K562 (cell line): ENCODE results near the gene HIVEP1. TPM values are rescaled to one million over a fixed set of nuclear protein-coding genes. Genes with fewer than 3 reads are reported as not detected.
A peak's percentile ranks its signal among the peaks of the same experiment; 100 is the strongest.

Source experiments
- ARID2 ChIP-seq: fragments of 450-650 bp; IDR thresholded peaks from 2 replicates; pipeline ENCODE4 v1.6.1; 2017; ENCODE audit warnings: antibody characterized with exemption, mild to moderate bottlenecking
- BRD4 ChIP-seq: fragments of 200-600 bp; sonication (generic); IDR thresholded peaks from 2 replicates; pipeline ENCODE4 v1.6.1; 2017; ENCODE audit warnings: inconsistent platforms
- CCNT2 ChIP-seq: IDR thresholded peaks from 2 replicates; pipeline ENCODE4 v1.6.1; 2011; ENCODE audit warnings: borderline replicate concordance, low read depth, mild to moderate bottlenecking, moderate library complexity, mixed read lengths, low read length; ENCODE audit not compliant: insufficient read length; ENCODE audit errors: extremely low read depth
- CHD1 ChIP-seq: fragments of 200-600 bp; sonication (generic); IDR thresholded peaks from one replicate; pipeline ENCODE4 v1.6.1; 2012; ENCODE audit warnings: mild to moderate bottlenecking, moderate library complexity, low read length, inconsistent platforms
- HDAC1 ChIP-seq, 2 experiments: fragments of 450-650 bp; IDR thresholded peaks; 2 replicates each; pipeline ENCODE4 v1.6.1; 2016 to 2017; ENCODE audit warnings: inconsistent platforms in 1 of 2, mild to moderate bottlenecking in 1 of 2, moderate library complexity in 1 of 2
- HINFP ChIP-seq: fragments of 450-650 bp; conservative IDR thresholded peaks from 2 replicates; pipeline ENCODE4 v1.6.1; 2016; ENCODE audit warnings: missing genetic modification characterization, low read depth, mild to moderate bottlenecking, control low read depth, missing compliant biosample characterization
- MLLT1 ChIP-seq, 2 experiments: fragments of 450-650 bp; IDR thresholded peaks; 2 replicates each; pipeline ENCODE4 v1.6.1; 2016
- NCOA2 ChIP-seq, 2 experiments: fragments of 450-650 bp; IDR thresholded peaks; 2 replicates each; pipeline ENCODE4 v1.6.1; 2018; ENCODE audit warnings: mild to moderate bottlenecking in 2 of 2, moderate library complexity in 1 of 2; ENCODE audit not compliant: partially characterized antibody in 2 of 2
- NR2C2 ChIP-seq, 2 experiments: fragments of 200-800 bp in 1 of 2; sonication (Bioruptor generic) in 1 of 2; sonication (generic) in 1 of 2; formaldehyde crosslinking in 1 of 2; IDR thresholded peaks; 2 replicates each; pipeline versions ENCODE4 v1.6.1 to v1.8.0; 2016 to 2022; ENCODE audit warnings: mild to moderate bottlenecking in 1 of 2, missing compliant biosample characterization in 1 of 2, missing genetic modification characterization in 1 of 2, missing genetic modification reagents in 1 of 2
- SIN3A ChIP-seq, 2 experiments: fragments of 150-350 bp in 1 of 2; IDR thresholded peaks; 2 replicates each; pipeline ENCODE4 v1.6.1; 2011 to 2016; ENCODE audit warnings: borderline replicate concordance in 2 of 2, low read depth in 2 of 2, low read length in 2 of 2, mild to moderate bottlenecking in 2 of 2, moderate library complexity in 2 of 2; ENCODE audit not compliant: control insufficient read depth in 1 of 2
- SMAD4 ChIP-seq: fragments of 250-450 bp; sonication (Bioruptor Pico); conservative IDR thresholded peaks from 2 replicates; pipeline ENCODE4 v1.8.0; 2021; ENCODE audit warnings: inconsistent platforms, mild to moderate bottlenecking, moderate library complexity
- TGIF2 ChIP-seq: sonication (generic); formaldehyde crosslinking; IDR thresholded peaks from 2 replicates; pipeline ENCODE4 v1.8.1; 2022; ENCODE audit warnings: mild to moderate bottlenecking, missing genetic modification reagents, moderate library complexity
- XRCC4 ChIP-seq: IDR thresholded peaks from one replicate; pipeline ENCODE4 v1.6.1; 2011; ENCODE audit not compliant: insufficient read depth, insufficient read length; ENCODE audit errors: extremely low read depth
- ZNF263 ChIP-seq: sonication (generic); formaldehyde crosslinking; IDR thresholded peaks from 2 replicates; pipeline ENCODE4 v1.8.0; 2022; ENCODE audit warnings: mild to moderate bottlenecking, missing genetic modification reagents, borderline replicate concordance
- ZNF639 ChIP-seq, 2 experiments: fragments of 200-800 bp in 1 of 2; sonication (Bioruptor generic) in 1 of 2; sonication (generic) in 1 of 2; formaldehyde crosslinking in 1 of 2; IDR thresholded peaks in 1 of 2; conservative IDR thresholded peaks in 1 of 2; 2 replicates each; pipeline versions ENCODE4 v1.5.0 to v1.6.1; 2016 to 2020; ENCODE audit warnings: missing compliant biosample characterization in 1 of 2, missing genetic modification characterization in 1 of 2, missing genetic modification reagents in 1 of 2
- ZNF764 ChIP-seq: fragments of 250-450 bp; sonication (Bioruptor Pico); IDR thresholded peaks from 2 replicates; pipeline ENCODE4 v1.4.0; 2020; ENCODE audit warnings: low read depth, mild to moderate bottlenecking, moderate library complexity
- polyA plus RNA-seq, 8 experiments: library from polyadenylated mRNA; depleted of rRNA in 4 of 8; stranded (reverse) in 5 of 8; unstranded in 3 of 8; fragments of >200 nt; fragmentation: Nextera tagmentation in 2 of 8; fragmentation: Illumina TruSeq in 1 of 8; extraction: Ambion mirVana in 2 of 8; extraction: Trizol in 1 of 8; gene quantifications; 2 replicates each; pipeline versions ENCODE4 v1.2.1 to v1.2.3, GENCODE V29; 2011 to 2014; ENCODE audit warnings: inconsistent platforms in 1 of 8, missing spikeins in 1 of 8
- total RNA-seq, 7 experiments: library from RNA; depleted of rRNA in 6 of 7; stranded (reverse); fragments of >200 nt in 6 of 7; fragmentation: Illumina TruSeq in 2 of 7; extraction: Trizol in 2 of 7; gene quantifications; 2 replicates each; pipeline versions ENCODE4 v1.2.1 to v1.2.3, GENCODE V29; 2011 to 2021; ENCODE audit warnings: low replicate concordance in 1 of 7
- TF ChIP-seq, protein P1 (sequence below): sonication (generic); formaldehyde crosslinking; IDR thresholded peaks from 2 replicates; pipeline ENCODE4 v1.9.0; 2022; ENCODE audit warnings: mild to moderate bottlenecking, missing genetic modification reagents
- TF ChIP-seq, protein P2 (sequence below): conservative IDR thresholded peaks from 2 replicates; pipeline ENCODE4 v1.6.1; 2011; ENCODE audit warnings: low read depth, mild to moderate bottlenecking, low read length; ENCODE audit not compliant: control insufficient read depth

HIVEP1 gene
- total and polyA plus RNA-seq, 9 of the 15 experiments (the other 6 are each of a cell fraction or from before 2014, with no cell fraction given): 6.0 to 33.3 (median 21.7) TPM

DNA sequence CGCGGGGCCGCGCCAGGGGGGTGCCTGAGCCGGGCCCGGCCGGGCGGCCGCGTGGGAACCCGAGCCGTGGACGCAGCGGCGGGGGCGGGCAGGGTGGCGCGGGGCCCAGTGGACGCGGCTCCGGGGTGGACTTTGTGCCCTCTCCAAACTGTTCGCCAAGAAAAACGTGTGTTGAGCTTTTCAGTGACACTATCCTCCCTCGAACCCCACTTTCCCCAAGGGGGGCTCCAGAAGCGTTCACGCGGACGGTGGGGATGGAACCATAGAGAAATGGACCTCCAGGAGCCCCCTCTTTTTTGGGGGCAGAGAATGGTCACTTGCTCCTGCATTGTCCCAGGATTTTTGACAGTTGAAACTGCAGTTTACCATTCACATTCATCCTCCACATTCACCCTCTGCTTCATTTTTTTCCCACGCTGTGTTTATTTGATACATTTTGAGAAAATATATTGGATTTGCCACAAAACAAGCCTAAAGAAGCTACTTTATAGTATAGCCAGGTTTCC is 2.9 kb upstream of the HIVEP1 start (continued):
- TF ChIP-seq, protein P1, sequence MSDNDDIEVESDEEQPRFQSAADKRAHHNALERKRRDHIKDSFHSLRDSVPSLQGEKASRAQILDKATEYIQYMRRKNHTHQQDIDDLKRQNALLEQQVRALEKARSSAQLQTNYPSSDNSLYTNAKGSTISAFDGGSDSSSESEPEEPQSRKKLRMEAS (CRISPR knock-in tag): 0 out of 2 replicates have a peak, but pooled peaks have one; percentile 1
- no peak for TF ChIP-seq HINFP (tag)
- no peak for TF ChIP-seq ARID2
- peak in 1 of 2 experiments; percentile 68; a peak in 1 of 4 replicates for TF ChIP-seq ZNF639 (CRISPR knock-in tag; conservative IDR thresholded peaks at IDR 0.05 in 1 of 2, IDR thresholded peaks at IDR 0.05 in 1 of 2)
- TF ChIP-seq ZNF764: no peak
- TF ChIP-seq NR2C2 (CRISPR knock-in tag; IDR thresholded peaks at IDR 0.05): no peak
- TF ChIP-seq NR2C2 (tag; IDR thresholded peaks at IDR 0.05): peak; percentile 90
- peak; percentile 6 to 18; a peak in 2 of 4 replicates for TF ChIP-seq SIN3A (IDR thresholded peaks at IDR 0.05; ENCODE audit: borderline replicate concordance in 2 of 2, control insufficient read depth in 1 of 2, low read depth in 2 of 2, low read length in 2 of 2)
- peak; percentile 52 for TF ChIP-seq CCNT2
- TF ChIP-seq TGIF2 (CRISPR knock-in tag): no peak
- TF ChIP-seq CHD1: peak; percentile 40
- peak; percentile 42 to 69; a peak in 2 of 4 replicates for TF ChIP-seq MLLT1 (IDR thresholded peaks at IDR 0.05)
- no peak for TF ChIP-seq XRCC4
- peak; percentile 4; the same call in 1 of the 2 replicates for TF ChIP-seq BRD4
- TF ChIP-seq ZNF263 (CRISPR knock-in tag): no peak
- TF ChIP-seq, protein P2, sequence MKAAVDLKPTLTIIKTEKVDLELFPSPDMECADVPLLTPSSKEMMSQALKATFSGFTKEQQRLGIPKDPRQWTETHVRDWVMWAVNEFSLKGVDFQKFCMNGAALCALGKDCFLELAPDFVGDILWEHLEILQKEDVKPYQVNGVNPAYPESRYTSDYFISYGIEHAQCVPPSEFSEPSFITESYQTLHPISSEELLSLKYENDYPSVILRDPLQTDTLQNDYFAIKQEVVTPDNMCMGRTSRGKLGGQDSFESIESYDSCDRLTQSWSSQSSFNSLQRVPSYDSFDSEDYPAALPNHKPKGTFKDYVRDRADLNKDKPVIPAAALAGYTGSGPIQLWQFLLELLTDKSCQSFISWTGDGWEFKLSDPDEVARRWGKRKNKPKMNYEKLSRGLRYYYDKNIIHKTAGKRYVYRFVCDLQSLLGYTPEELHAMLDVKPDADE: peak; percentile 77
- TF ChIP-seq HDAC1 (IDR thresholded peaks at IDR 0.05): no peak
- TF ChIP-seq SMAD4 (CRISPR knock-in tag): 0 out of 2 replicates have a peak, but pooled peaks have one; percentile 6
- TF ChIP-seq NCOA2 (IDR thresholded peaks at IDR 0.05; ENCODE audit: partially characterized antibody in 2 of 2): no peak
